Forelimb muscle (tissue), 1 donor: ENCODE data around the gene TPK1. TPM values are rescaled to one million over a fixed set of nuclear protein-coding genes. Genes with fewer than 3 reads are reported as not detected.

Source experiments
- DNase-seq: peaks from one replicate; pipeline ENCODE4 v3.0.0-alpha.2; 2013; ENCODE audit warnings: low read depth
- polyA plus RNA-seq: library from polyadenylated mRNA; unstranded; fragments of 120-200 nt; gene quantifications from one replicate; pipeline ENCODE4 v1.2.1, GENCODE V29; 2013; ENCODE audit not compliant: insufficient read length

The TPK1 gene
- polyA plus RNA-seq, 1 donor, result 2.8 TPM

GRCh38 chr7:144410441-144410840, 425.4 kb downstream of the TPK1 start:
- no peak for DNase-seq

- DNase-seq, result no peak
These were observed 427.7 kb downstream of the TPK1 start for GRCh38 chr7:144408121-144408520.

- DNase-seq, result no peak
These were observed 428.5 kb downstream of the TPK1 start for GRCh38 chr7:144407266-144407931.

GRCh38 chr7:144404946-144405345, 430.9 kb downstream of the TPK1 start:
- DNase-seq, result no peak

GRCh38 chr7:144403649-144404061, 432.2 kb downstream of the TPK1 start, which contains the start of gene NOBOX:
NOBOX (minus strand) TSS chr7:144403693.
- DNase-seq, result no peak

GRCh38 chr7:144403102-144403501, 432.8 kb downstream of the TPK1 start:
- DNase-seq, result no peak
